ENCODE measurements around the gene SMTNL1.

The SMTNL1 gene

GRCh38 chr11:57542582-57542981 is 5.2 kb downstream of the SMTNL1 start:
- H2AK5ac ChIP-seq (ENCODE audit: low read depth, low read length) = no peak overlapping the region
- H3K14ac ChIP-seq (ENCODE audit: low read length) = no peak overlapping the region
- H2BK15ac ChIP-seq (ENCODE audit: low read length) = no peak overlapping the region
- no peak for DNase-seq (ENCODE audit: low spot score)
- no peaks in the 10 kb centered on the region for H3K79me1 ChIP-seq (ENCODE audit: low read depth, low read length)
- no peak overlapping the region for H2BK12ac ChIP-seq (ENCODE audit: low read length)
- H4K8ac ChIP-seq (ENCODE audit: low read depth, low read length) = no peak overlapping the region
- peaks cover 8 to 21% of the 10 kb centered on the region in 2 donors for H3K36me3 ChIP-seq (replicated peaks in 1 of 2; ENCODE audit: control insufficient read depth in 2 of 2, insufficient read depth in 2 of 2, low read length in 2 of 2)
- H2AFZ ChIP-seq (ENCODE audit: low read length) = no peak overlapping the region
- no peak overlapping the region for H3K27ac ChIP-seq (replicated peaks; ENCODE audit: low read length)
- peaks cover 8 to 11% of the 10 kb centered on the region in 2 donors for H3K4me1 ChIP-seq (ENCODE audit: control insufficient read depth in 2 of 2, insufficient read depth in 1 of 2, low read depth in 1 of 2, low read length in 2 of 2)
- H2BK120ac ChIP-seq (ENCODE audit: low read depth, low read length) = no peak overlapping the region
- no peaks in the 10 kb centered on the region for H3K27me3 ChIP-seq (ENCODE audit: control insufficient read depth in 3 of 3, insufficient read depth in 3 of 3, low read depth in 1 of 3, low read length in 3 of 3)
- H3K18ac ChIP-seq (ENCODE audit: low read length) = no peak overlapping the region
- no peak overlapping the region for H3K4me2 ChIP-seq (ENCODE audit: insufficient read depth, low read length, poor library complexity, severe bottlenecking)
- WGBS, 2 donors (ENCODE audit: extremely low coverage in 2 of 2, insufficient read length in 2 of 2, insufficient replicate concordance in 1 of 2) = no CpG with 5 or more reads among the region's 4 CpGs
- H3K4me3 ChIP-seq (ENCODE audit: low read length in 2 of 2) = no peak overlapping the region
- H3K4ac ChIP-seq (ENCODE audit: low read length) = no peak overlapping the region
- H4K91ac ChIP-seq (ENCODE audit: low read depth, low read length, poor library complexity) = no peak overlapping the region
- H3K9me3 ChIP-seq (replicated peaks in 1 of 2; ENCODE audit: control insufficient read depth in 2 of 2, insufficient read depth in 1 of 2, low read depth in 1 of 2, low read length in 2 of 2) = peaks cover 0 to 2% of the 10 kb centered on the region in 2 donors
- H2BK5ac ChIP-seq (ENCODE audit: low read length) = no peak overlapping the region
- no peak overlapping the region for H3K23ac ChIP-seq (ENCODE audit: low read depth, low read length, poor library complexity)
- no peak overlapping the region for H3K9ac ChIP-seq (ENCODE audit: low read depth, low read length, poor library complexity)

DNA sequence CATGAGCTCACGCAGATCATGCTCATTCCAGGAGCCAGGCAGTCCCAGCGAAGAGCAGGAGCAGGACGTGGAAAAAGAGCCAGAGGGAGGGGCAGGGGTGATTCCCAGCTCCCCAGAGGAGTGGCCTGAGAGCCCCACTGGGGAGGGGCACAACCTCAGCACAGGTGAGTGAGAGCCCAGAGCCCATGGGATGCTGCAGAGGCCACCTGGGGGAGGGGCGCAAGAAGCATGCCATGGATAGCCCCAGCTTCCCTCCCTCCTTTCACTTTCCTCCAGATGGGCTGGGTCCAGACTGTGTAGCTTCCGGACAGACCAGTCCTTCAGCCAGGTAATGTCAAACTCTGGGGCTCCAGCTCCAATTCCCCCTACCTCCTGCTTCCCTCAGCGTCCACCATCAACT is 6.2 kb downstream of the SMTNL1 start:
- whole genome bisulfite sequencing, 2 donors (ENCODE audit: extremely low coverage in 2 of 2, insufficient read length in 2 of 2, insufficient replicate concordance in 1 of 2) = no CpG with 5 or more reads among the region's 6 CpGs

GRCh38 chr11:57544566-57544965 is 7.2 kb downstream of the SMTNL1 start:
- H2BK15ac ChIP-seq (ENCODE audit: low read length) = no peak overlapping the region
- H3K27ac ChIP-seq (replicated peaks; ENCODE audit: low read length) = no peak overlapping the region
- H3K23ac ChIP-seq (ENCODE audit: low read depth, low read length, poor library complexity) = no peak overlapping the region
- peaks cover 6 to 7% of the 10 kb centered on the region in 2 donors for H3K4me1 ChIP-seq (ENCODE audit: control insufficient read depth in 2 of 2, insufficient read depth in 1 of 2, low read depth in 1 of 2, low read length in 2 of 2)
- no peaks in the 10 kb centered on the region for H3K79me1 ChIP-seq (ENCODE audit: low read depth, low read length)
- no peak overlapping the region for H4K8ac ChIP-seq (ENCODE audit: low read depth, low read length)
- no peak overlapping the region for H2AFZ ChIP-seq (ENCODE audit: low read length)
- peaks cover 15 to 38% of the 10 kb centered on the region in 2 donors for H3K36me3 ChIP-seq (replicated peaks in 1 of 2; ENCODE audit: control insufficient read depth in 2 of 2, insufficient read depth in 2 of 2, low read length in 2 of 2)
- H3K9ac ChIP-seq (ENCODE audit: low read depth, low read length, poor library complexity) = no peak overlapping the region
- H3K18ac ChIP-seq (ENCODE audit: low read length) = no peak overlapping the region
- H2AK5ac ChIP-seq (ENCODE audit: low read depth, low read length) = no peak overlapping the region
- no peak overlapping the region for H2BK12ac ChIP-seq (ENCODE audit: low read length)
- no peak overlapping the region for H4K91ac ChIP-seq (ENCODE audit: low read depth, low read length, poor library complexity)
- H3K4me3 ChIP-seq (ENCODE audit: low read length in 2 of 2) = no peak overlapping the region
- DNase-seq (ENCODE audit: low spot score) = no peak
- no peak overlapping the region for H2BK120ac ChIP-seq (ENCODE audit: low read depth, low read length)
- H2BK5ac ChIP-seq (ENCODE audit: low read length) = no peak overlapping the region
- H3K9me3 ChIP-seq (replicated peaks in 1 of 2; ENCODE audit: control insufficient read depth in 2 of 2, insufficient read depth in 1 of 2, low read depth in 1 of 2, low read length in 2 of 2) = peaks cover 0 to 2% of the 10 kb centered on the region in 2 donors
- no peak overlapping the region for H3K4ac ChIP-seq (ENCODE audit: low read length)
- H3K4me2 ChIP-seq (ENCODE audit: insufficient read depth, low read length, poor library complexity, severe bottlenecking) = no peak overlapping the region
- WGBS, 2 donors (ENCODE audit: extremely low coverage in 2 of 2, insufficient read length in 2 of 2, insufficient replicate concordance in 1 of 2) = no CpG with 5 or more reads among the region's 6 CpGs
- no peaks in the 10 kb centered on the region for H3K27me3 ChIP-seq (ENCODE audit: control insufficient read depth in 3 of 3, insufficient read depth in 3 of 3, low read depth in 1 of 3, low read length in 3 of 3)
- no peak overlapping the region for H3K14ac ChIP-seq (ENCODE audit: low read length)

More for the DNA sequence above, 6.2 kb downstream of the SMTNL1 start:
- no peaks in the 10 kb centered on the region for H3K27me3 ChIP-seq (ENCODE audit: control insufficient read depth in 3 of 3, insufficient read depth in 3 of 3, low read depth in 1 of 3, low read length in 3 of 3)
- no peak overlapping the region for H2BK15ac ChIP-seq (ENCODE audit: low read length)
- no peak overlapping the region for H3K4me2 ChIP-seq (ENCODE audit: insufficient read depth, low read length, poor library complexity, severe bottlenecking)
- H3K4me1 ChIP-seq (ENCODE audit: control insufficient read depth in 2 of 2, insufficient read depth in 1 of 2, low read depth in 1 of 2, low read length in 2 of 2) = peaks cover 6 to 7% of the 10 kb centered on the region in 2 donors
- H2BK5ac ChIP-seq (ENCODE audit: low read length) = peak overlapping the region; percentile 29
- peaks cover 12 to 30% of the 10 kb centered on the region in 2 donors for H3K36me3 ChIP-seq (replicated peaks in 1 of 2; ENCODE audit: control insufficient read depth in 2 of 2, insufficient read depth in 2 of 2, low read length in 2 of 2)
- H2BK12ac ChIP-seq (ENCODE audit: low read length) = no peak overlapping the region
- peak overlapping the region; percentile 11 for H3K23ac ChIP-seq (ENCODE audit: low read depth, low read length, poor library complexity)
- no peak for DNase-seq (ENCODE audit: low spot score)
- H3K79me1 ChIP-seq (ENCODE audit: low read depth, low read length) = no peaks in the 10 kb centered on the region
- H3K27ac ChIP-seq (replicated peaks; ENCODE audit: low read length) = no peak overlapping the region
- no peak overlapping the region for H3K4me3 ChIP-seq (ENCODE audit: low read length in 2 of 2)
- no peak overlapping the region for H2AFZ ChIP-seq (ENCODE audit: low read length)
- peak overlapping the region; percentile 39 for H3K14ac ChIP-seq (ENCODE audit: low read length)
- peak overlapping the region; percentile 13 for H2AK5ac ChIP-seq (ENCODE audit: low read depth, low read length)
- H3K9ac ChIP-seq (ENCODE audit: low read depth, low read length, poor library complexity) = no peak overlapping the region
- H3K9me3 ChIP-seq (replicated peaks in 1 of 2; ENCODE audit: control insufficient read depth in 2 of 2, insufficient read depth in 1 of 2, low read depth in 1 of 2, low read length in 2 of 2) = peaks cover 0 to 2% of the 10 kb centered on the region in 2 donors
- no peak overlapping the region for H3K18ac ChIP-seq (ENCODE audit: low read length)
- no peak overlapping the region for H4K8ac ChIP-seq (ENCODE audit: low read depth, low read length)
- no peak overlapping the region for H3K4ac ChIP-seq (ENCODE audit: low read length)
- H2BK120ac ChIP-seq (ENCODE audit: low read depth, low read length) = no peak overlapping the region
- no peak overlapping the region for H4K91ac ChIP-seq (ENCODE audit: low read depth, low read length, poor library complexity)

DNA sequence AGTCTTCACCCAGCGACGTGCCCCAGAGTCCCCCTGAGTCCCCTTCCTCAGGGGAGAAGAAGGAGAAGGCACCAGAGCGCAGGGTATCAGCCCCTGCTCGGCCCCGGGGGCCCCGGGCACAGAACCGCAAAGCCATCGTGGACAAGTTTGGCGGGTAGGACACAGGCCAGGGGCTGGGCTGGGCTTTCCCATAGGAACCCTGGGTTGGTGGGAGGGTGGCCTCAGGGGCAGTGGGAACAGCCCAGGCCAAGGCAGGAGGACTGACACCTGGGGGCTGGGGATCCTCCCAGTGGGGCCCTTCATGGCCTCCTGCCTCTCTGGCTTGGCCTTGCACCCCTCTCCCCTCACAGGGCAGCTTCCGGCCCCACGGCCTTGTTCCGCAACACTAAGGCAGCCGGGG is 8.5 kb downstream of the SMTNL1 start:
- H2BK12ac ChIP-seq (ENCODE audit: low read length) = no peak overlapping the region
- no peak overlapping the region for H2AK5ac ChIP-seq (ENCODE audit: low read depth, low read length)
- H3K4me3 ChIP-seq (ENCODE audit: low read length in 2 of 2) = no peak overlapping the region
- H3K9ac ChIP-seq (ENCODE audit: low read depth, low read length, poor library complexity) = no peak overlapping the region
- H3K14ac ChIP-seq (ENCODE audit: low read length) = no peak overlapping the region
- WGBS, 2 donors (ENCODE audit: extremely low coverage in 2 of 2, insufficient read length in 2 of 2, insufficient replicate concordance in 1 of 2) = no CpG with 5 or more reads among the region's 13 CpGs
- H3K4me1 ChIP-seq (ENCODE audit: control insufficient read depth in 2 of 2, insufficient read depth in 1 of 2, low read depth in 1 of 2, low read length in 2 of 2) = peaks cover 6 to 7% of the 10 kb centered on the region in 2 donors
- H3K18ac ChIP-seq (ENCODE audit: low read length) = no peak overlapping the region
- H3K79me1 ChIP-seq (ENCODE audit: low read depth, low read length) = no peaks in the 10 kb centered on the region
- no peak overlapping the region for H3K4ac ChIP-seq (ENCODE audit: low read length)
- H3K36me3 ChIP-seq (replicated peaks in 1 of 2; ENCODE audit: control insufficient read depth in 2 of 2, insufficient read depth in 2 of 2, low read length in 2 of 2) = peaks cover 27 to 51% of the 10 kb centered on the region in 2 donors
- H3K4me2 ChIP-seq (ENCODE audit: insufficient read depth, low read length, poor library complexity, severe bottlenecking) = no peak overlapping the region
- H4K91ac ChIP-seq (ENCODE audit: low read depth, low read length, poor library complexity) = no peak overlapping the region
- no peak overlapping the region for H2BK15ac ChIP-seq (ENCODE audit: low read length)
- no peaks in the 10 kb centered on the region for H3K27me3 ChIP-seq (ENCODE audit: control insufficient read depth in 3 of 3, insufficient read depth in 3 of 3, low read depth in 1 of 3, low read length in 3 of 3)
- H2BK5ac ChIP-seq (ENCODE audit: low read length) = no peak overlapping the region
- no peak overlapping the region for H2BK120ac ChIP-seq (ENCODE audit: low read depth, low read length)
- H2AFZ ChIP-seq (ENCODE audit: low read length) = no peak overlapping the region
- peaks cover 0 to 4% of the 10 kb centered on the region in 2 donors for H3K9me3 ChIP-seq (replicated peaks in 1 of 2; ENCODE audit: control insufficient read depth in 2 of 2, insufficient read depth in 1 of 2, low read depth in 1 of 2, low read length in 2 of 2)
- H3K27ac ChIP-seq (replicated peaks; ENCODE audit: low read length) = no peak overlapping the region
- no peak for DNase-seq (ENCODE audit: low spot score)
- H4K8ac ChIP-seq (ENCODE audit: low read depth, low read length) = no peak overlapping the region
- H3K23ac ChIP-seq (ENCODE audit: low read depth, low read length, poor library complexity) = no peak overlapping the region
